Medulla oblongata (tissue), 1 donor: ENCODE results near the gene SOHLH1.

Source experiments
- DNase-seq: peaks from one replicate; pipeline ENCODE4 v3.0.0-alpha.2; 2015; ENCODE audit errors: extremely low spot score

SOHLH1 gene

DNA sequence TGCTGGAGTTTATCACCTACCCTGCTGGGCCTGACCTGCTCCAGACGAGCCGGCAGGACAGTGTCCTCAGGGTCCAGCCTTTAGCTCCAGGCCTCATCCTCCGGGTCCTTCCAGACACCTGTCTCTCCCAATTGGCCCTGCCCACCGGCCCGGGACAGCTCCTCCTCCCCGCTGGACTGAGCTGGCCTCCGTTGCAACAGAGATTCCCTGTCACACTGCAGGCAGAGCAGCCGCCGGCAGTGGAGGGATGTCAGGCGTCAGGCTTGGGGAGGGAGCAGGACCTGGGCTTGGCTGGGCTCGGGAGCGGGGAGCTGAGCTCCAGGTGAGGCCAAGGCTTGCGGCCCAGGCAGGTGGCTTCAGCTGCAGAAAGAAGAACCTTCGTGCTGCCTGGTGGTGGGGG is 4.4 kb upstream of the SOHLH1 start:
- no peak for DNase-seq

DNA sequence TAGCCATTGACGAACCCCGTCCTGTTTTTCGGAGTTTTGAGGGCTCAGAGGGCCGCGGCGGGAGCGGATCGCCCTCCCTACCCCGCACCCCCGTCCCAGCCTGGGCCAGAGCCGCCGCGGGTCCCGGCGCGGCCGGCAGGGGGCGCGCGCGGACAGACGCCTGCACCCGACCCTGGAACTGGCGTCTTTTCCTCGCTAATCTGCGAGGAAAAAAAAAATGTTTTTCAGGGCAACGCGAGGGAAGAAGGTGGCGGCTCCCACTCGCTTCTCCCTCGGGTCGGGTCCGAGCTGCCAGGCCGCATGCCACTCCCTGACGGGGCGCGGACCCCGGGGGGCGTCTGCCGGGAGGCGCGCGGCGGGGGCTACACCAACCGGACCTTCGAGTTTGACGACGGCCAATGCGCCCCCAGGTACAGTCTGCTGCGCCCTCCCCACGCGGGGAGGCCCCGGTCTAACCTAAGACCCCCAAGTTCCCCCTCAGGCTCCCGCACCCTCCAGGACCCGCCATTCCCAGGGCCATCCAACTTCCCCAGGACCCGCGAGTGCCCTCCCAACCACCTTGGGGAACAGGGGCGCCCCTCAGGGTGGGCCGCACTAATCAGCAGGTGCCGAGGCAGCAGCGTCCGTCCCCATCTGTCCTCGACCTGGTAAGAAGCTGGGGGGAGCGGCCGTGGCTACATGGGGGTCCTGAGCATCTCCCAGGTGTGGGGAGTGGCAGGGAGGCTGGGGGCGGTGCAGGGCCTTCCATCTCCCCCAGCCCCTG is 2.9 kb upstream of the SOHLH1 start, which contains the start of gene KCNT1:
TSS of gene KCNT1 (plus strand) at position 227 of the 763 bp plus-strand sequence. CDS start at position 301, 74 bp downstream.
- DNase-seq: peak; percentile 12

DNA sequence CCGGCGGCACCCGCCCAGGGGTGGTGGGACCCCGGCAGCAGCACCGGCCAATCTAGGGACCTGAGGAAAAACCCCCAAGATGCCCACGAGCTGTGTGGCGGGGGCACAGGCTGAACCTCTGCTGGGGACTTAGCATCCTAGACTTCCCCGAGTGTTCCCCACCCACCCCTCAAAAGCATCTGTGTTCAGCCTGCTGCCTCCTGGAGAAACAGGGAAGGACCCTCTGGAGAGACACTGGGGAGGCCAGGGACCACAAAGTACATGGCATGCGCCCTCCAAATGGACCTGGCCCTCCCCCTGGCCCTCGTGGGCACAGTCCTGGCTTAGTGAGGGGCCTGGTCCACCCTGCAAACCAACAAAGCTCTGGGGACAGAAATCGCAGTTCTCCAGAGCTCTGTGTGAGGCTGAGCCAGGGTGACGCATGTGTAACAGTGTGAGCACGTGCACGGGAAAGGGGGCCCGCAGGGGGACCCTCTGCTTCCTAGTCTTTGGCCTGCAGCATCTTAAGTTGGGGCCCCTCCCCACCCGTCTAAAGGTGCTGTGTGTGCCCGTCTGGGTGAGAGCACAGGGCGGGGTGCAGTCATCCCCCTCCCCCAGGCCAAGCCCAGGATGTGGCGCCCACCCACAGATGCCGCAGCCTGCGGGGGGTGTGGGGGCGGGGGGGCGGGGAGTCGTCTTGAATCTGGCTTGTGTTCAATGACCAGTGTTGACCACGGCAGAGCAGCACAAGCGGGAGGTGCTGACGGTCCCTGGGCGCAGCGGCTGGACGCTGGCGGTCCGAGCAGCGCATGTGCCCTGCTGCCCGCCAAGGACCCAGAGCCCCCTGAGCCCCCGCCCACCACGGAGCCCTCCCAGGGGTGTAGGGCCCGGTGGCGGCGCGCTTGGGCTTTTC is 2.0 kb upstream of the SOHLH1 start:
- DNase-seq: no peak

DNA sequence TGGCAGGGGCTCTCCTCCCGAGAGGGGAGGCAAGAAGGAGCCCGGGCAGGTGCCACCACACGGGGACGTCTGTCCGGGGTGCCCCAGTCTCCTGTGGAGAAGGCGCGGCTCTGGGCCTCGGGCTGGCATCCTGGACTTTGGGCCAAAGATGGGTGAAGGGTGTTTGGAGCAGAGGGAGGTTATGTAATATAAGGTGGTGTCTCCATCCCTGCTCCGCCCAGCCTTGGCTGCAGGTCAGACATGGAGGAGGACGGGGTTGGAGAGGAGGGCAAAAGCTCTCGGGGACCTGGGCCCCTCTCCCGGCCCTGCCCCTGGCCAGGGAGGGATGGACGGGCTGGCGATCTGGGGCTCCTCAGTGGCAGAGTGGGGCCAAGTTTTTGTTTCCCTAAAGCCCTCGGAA is 1.2 kb upstream of the SOHLH1 start:
- no peak for DNase-seq

DNA sequence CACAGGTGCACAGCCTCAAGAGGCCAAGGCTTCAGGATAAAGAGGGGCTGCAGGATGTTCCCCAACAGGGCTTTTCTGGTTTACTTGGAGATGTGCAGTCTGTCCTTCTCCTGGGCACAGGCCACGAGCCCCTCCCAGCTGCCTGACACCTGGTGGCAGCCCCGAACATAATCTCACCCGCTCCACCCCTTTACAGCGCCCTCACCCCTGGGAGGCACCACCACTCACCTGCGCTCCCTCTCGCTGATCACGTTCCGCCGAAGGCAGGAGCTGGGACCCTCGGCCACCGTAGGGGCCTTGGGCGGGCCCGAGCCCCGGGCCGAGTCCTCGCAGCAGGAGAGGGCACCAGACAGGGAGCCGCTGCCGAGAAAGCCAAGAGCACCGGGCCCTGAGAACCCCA is 514 bp downstream of the SOHLH1 start:
- no peak for DNase-seq

DNA sequence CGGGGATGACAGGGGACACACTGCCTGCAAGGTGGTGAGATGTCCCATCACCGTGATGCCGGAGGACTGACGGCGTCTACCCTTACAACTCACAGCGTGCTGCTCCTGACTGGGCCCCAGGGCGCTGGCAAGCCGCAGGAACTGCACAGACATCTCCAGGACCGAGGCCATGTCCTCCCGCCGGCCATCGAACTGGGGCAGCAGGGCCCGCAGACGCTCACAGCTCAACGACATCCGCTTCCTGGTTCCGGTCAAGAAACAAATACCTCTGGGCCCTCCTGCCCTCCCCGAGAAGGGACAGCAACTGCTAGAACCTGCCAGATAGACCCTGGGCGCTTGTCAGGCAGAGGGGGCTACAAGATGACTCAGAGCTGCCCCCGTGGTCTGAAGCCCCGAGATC is 1.0 kb downstream of the SOHLH1 start:
- no peak for DNase-seq

DNA sequence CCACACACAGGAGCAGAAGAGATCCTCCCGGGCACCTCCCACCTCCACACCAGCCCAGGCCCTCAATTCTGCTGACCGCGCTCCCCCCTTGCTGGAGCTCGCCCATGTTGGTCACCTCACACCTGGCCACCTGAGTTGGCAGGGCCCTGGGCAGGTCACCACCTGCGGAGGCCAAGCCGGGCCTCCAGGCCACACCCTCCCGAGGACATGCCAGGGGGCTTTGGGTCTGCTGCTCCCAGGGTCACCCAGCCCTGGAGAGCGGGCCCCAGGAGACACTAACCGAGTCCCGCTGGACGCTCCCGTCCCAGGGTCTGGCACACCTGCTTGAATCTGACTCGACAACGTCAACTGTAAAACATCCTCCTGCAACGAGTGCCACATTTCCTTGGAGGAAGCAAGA is 2.1 kb downstream of the SOHLH1 start:
- DNase-seq: no peak

DNA sequence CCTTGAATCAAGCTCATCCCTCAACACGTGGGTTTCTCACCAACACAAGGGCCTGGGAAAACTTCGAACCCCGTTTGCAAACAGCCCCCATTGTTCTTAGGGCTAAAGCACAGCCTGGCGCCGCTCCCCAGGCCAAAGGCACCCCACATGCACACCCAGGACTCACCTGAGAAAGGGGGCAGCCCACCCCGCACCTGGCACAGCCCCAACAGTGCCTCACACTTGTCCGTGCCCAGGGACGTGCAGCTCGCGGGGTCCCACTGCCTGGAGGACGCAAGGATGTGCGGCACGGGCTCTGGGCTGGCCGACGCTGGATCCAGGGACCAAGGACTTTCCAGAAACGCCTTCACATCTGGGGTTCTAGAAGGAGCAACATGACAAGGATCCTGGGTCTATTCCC is 2.8 kb downstream of the SOHLH1 start:
- no peak for DNase-seq

DNA sequence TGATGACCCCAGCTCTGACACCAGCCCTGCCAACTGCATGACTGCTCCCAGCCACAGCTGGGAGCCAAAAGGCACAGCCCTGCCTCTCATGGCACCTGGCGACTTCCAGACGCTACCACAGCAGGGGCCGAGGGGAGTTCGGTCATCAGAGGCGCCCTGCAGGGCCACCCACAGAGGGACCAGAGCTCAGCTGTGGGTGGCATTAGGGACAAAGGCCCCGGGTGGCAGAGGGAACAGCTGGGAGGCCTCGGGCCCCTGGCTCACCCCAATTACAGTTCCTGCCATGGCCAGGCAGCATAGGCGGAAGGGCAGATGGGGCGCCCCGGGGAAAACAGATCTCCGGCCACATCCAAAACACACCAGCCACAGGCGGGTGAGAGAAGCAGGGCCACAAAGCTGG is 3.6 kb downstream of the SOHLH1 start:
- DNase-seq: no peak

DNA sequence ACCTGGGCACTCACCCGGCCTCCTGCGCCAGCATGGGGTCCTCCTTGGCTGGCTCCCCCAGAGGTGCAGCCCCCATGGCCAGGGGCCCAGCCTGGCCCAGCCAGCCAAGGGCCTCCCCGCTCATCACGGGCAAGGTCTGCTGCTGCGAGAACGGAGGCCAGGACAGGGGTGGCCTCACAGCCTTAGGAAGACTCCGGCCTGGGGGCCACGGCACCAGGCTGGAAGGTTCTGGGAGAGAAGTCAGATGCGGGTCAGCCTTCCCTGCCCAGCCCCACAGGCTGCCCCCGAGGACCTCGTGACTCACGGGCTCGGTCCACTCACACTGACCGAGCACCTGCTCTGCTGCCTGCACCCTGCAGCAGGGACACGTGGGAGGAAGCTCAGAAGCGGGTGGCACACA is 4.2 kb downstream of the SOHLH1 start:
- DNase-seq: no peak

DNA sequence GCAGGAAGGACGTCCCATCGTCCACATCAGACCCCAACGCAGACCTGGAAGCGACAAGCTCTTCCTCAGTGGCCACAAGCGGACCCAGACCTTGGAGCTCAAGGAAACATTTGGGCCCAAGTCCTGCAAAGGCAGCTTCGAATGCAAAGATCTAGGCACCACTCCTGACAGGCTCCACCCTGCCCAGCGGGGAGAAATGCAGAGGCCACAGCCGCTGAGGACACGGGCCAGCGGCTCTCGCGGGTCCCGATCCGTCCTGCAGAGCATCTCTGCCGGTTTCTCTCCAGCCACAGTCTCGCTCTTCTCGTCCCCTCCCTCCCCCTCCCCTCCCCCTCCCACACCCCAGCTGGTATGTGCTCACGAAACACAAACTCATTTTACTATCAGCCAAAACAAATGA is 4.9 kb downstream of the SOHLH1 start:
- no peak for DNase-seq

DNA sequence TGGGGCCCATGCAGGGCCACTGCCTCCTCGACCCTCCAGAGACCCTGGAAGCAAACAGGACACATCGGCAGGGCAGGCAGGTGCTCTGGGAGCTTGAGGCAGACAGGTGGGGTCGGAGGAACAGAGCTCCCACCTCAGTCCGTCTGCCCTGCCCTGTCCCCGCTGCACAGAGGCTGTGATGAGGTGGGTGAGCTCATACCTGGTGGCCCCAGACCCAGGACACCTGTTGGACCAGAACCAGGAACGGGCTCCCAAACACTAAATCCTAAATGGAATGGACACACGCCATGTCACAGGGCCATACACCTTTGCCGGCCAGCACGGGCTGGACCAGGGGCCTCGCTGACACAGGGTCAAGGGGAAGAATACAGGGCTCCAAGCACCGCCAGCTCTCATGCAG is 5.5 kb downstream of the SOHLH1 start:
- no peak for DNase-seq

DNA sequence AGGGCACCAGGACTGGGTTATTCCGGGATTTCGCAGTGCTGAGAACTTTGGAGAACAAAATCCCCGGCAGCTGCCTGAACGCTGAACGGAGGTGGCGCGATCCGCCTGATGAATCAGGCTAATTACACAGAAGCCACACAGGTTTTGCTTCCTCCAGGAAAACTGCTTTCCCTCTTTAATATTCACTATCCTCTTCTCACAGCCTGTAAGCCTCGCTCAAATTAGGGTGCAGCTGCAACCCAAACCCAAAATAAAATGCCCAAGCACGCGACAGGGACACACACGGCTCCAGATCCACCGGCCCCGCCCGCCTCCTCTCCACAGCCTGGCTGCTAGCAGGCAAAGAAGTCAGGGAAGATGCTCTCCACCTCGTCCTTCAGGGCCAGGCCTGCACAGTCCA is 6.0 kb downstream of the SOHLH1 start:
- DNase-seq: no peak

DNA sequence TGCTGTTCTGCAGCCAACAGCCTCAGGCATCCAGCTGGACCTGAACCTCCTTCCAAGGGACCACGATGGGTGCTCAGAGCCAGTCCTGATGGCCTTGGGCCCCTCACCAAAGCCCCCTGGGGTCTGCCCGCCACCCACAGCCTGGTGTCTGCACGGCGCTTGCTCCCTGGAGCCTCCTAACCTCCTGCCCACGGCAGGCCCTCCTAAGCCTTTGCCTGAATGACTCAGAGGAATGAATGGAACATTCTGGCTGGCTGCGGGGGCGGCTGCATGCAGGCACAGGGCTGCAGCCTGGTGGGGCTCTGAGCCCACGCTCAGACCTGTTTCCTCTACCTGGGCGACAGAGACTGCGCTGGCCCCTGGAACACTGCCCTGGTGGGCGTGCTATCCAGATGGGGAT is 6.9 kb downstream of the SOHLH1 start:
- no peak for DNase-seq

DNA sequence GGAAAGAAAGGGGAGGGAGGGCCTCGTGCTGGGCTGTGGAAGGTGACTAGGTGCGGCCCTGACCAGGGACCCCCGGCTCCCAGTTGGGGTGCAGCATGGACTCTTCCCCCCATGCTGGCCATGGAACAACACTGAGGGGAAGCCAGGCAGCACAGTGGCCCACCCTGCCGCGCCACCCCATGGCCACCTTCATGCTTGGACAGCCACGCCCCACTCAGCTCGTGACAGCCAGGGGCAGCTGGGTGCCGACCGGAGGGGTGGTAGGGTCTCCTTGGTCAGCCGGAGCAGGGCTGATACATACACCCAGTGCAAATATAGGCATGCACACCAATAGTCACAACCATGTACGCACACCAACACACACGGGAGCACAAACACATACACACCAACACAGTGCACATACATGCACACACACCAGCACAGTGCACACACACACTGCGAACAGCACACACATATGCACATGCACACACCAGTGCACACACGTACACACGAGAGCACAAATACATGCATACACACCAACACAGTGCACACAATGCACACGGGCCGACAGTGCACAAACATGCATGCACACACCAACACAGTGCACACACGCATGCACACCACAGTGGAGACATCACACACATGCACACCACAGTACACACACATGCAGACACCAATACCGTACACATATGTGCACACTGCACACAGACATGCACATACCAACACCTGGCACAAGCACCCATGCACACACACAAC is 8.3 kb downstream of the SOHLH1 start:
- no peak for DNase-seq

DNA sequence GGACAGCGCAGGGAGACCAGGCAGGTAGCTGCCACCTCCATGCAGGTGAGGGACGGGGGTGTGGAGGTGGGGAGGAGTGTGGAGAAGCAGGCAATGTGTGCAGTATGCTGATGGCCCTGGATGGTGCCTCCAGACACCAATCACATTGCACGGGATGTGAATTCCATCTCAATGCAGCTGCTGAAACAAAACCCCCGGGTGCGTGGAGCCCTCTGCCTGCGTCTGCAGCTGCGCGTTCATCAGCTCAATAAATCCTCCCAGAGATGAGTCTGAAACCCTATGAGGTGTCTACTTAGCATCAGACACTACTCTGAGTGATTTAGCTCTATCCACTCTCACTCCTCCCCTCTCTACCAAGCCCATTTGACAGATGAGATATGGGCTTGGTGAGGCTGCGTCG is 10.3 kb downstream of the SOHLH1 start:
- no peak for DNase-seq

DNA sequence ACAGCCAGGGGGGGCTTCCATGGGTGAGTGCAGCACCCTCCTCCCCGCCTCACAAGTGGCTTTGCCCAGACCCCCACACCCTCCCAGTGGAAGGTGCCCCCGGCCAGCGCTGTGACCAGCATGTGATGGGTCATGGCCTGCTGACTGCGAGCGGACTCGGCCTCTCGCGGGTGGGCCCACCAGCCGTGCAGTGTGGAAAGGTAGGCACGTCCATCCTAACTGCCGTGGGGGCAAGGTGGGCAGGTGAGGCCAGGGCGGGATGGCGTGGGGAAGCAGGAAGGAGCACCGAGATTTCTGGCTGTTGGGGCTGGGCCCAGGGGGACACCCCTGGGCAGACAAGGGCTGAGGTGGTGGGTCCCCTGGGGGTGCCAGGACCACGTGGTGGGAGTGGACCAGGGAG is 12.1 kb downstream of the SOHLH1 start:
- DNase-seq: no peak

DNA sequence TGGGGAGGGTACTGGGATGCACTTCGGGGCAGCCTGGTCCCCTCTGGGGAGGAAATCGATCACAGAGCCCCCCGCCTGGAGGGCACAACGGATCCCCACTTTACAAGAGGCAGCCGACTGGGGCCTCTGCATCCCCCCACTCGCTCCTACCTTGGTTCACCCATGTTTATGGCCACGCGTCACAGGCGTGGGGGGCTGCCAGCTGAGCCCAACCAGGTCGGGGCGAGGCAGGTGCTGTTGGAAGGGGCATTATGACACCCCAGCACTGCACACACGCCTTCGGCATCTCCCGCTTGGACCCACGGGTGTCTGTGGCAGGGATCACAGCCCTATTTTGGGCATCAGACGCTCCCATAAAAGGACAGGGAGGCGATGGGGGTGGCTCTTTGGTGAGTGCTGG is 14.6 kb downstream of the SOHLH1 start:
- DNase-seq: no peak

DNA sequence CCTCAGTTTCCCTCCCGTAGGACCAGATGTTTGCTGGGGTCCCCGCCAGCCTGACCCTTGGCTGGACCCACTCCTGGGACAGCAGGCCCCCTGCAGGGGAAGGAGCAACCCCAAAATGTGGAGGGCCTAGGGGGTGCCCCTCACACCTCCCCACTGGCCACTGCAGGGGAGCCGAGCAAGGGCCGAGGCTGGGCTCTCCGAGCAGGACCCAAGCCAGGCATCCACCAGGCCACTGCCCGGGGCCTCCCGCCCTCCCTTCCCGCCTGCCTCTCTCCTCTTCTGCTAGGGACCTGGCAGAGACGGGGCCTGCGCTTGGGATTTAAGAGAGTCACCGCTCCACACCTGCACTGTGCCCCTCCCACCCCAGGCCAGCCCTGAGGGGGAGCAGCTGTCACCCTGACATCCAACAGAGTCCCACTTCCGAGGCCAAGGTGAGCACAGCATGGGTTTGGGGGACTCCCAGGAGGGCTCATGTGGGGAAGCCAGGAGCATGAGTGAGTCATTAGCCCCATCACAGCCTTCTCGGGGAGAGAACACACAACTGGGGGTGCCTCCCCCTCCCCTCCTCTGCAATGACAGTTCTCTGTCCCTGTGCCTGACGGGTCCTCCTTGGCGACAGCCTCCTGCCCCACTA is 15.8 kb downstream of the SOHLH1 start:
- DNase-seq: no peak

DNA sequence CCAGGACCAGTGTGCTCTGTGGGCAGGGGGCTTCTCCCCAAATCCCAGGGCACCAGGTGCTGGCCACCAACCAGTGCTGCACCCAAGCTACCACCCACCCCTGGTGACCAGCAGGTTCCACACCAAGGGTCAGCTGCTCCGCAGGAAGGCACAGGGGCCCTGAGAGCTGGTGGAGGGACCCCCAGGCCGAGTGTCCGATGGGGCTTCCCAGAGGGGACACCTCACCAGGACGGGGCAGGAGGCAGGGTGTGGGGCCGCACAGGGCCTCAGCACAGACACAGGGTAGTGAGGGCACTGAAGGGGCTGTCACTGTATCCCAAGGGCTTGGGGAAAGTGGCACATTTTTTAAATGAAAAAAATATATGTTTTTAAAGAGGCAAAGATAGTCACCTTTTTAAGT is 18.1 kb downstream of the SOHLH1 start:
- no peak for DNase-seq

DNA sequence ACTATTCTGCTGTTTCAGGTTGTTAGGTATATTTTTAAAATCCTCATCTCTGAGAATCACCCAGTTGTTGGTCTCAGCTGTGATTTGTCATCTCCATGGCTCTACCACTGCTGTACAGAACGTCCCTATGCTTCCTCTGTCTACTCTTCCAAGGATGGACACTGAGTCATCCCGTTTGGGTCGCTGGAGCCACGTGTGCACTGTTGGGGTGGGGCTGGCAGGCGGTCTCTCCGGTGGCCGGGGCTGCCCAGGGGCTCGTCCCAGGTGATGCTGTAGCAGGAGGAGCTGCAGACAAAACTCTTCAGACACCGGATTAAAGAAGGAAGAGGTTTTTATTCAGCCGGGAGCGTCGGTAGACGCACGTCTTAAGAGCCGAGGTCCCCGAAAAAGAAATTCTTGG is 19.2 kb downstream of the SOHLH1 start:
- DNase-seq: no peak
